PC-9 (cell line): ENCODE results near the gene GLT1D1. TPM values are rescaled to one million over a fixed set of nuclear protein-coding genes. Genes with fewer than 3 reads are reported as not detected.

Experiments used
- BruUV-seq: library from RNA; stranded (reverse); fragments of 400-500 nt; replicated peaks from 2 replicates; lab custom pipeline; 2021; lab: Mats Ljungman, UMichigan
- CTCF ChIA-PET: fragments of 300-600 bp; sonication (Branson Sonifier 250); formaldehyde crosslinking; loops from one replicate; lab custom pipeline; 2022; ENCODE audit warnings: antibody characterized with exemption; lab: Charles Lee
- POLR2A ChIA-PET: fragments of 300-600 bp; sonication (Branson Sonifier 250); formaldehyde crosslinking; loops from one replicate; lab custom pipeline; 2022; ENCODE audit warnings: antibody characterized with exemption; ENCODE audit not compliant: unreplicated experiment; lab: Charles Lee
- DNase-seq, 2 experiments: peaks; one replicate each; pipeline versions ENCODE4 v3.0.0 to v3.0.0-alpha.2; 2015 to 2022; ENCODE audit warnings: mixed read lengths in 1 of 2
- H2AFZ ChIP-seq: fragments of 200-600 bp; sonication (generic); 2 replicates; pipeline ENCODE4 v1.8.1; 2017; ENCODE audit warnings: antibody characterized with exemption
- H3F3A ChIP-seq: fragments of 200-600 bp; sonication (generic); 2 replicates; pipeline ENCODE4 v1.8.1; 2017; ENCODE audit warnings: antibody characterized with exemption, mild to moderate bottlenecking, low read depth; ENCODE audit not compliant: insufficient read depth
- H3K27ac ChIP-seq: fragments of 200-600 bp; sonication (generic); 2 replicates; pipeline ENCODE4 v1.6.1; 2016; ENCODE audit warnings: mixed run types
- H3K27me3 ChIP-seq: fragments of 200-600 bp; sonication (generic); 2 replicates; pipeline ENCODE4 v1.6.1; 2016; ENCODE audit warnings: low read depth, mixed run types; ENCODE audit not compliant: insufficient read depth
- H3K36me3 ChIP-seq: fragments of 200-600 bp; sonication (generic); 2 replicates; pipeline ENCODE4 v1.6.1; 2016; ENCODE audit warnings: low read depth, mixed run types
- H3K4me1 ChIP-seq: fragments of 200-600 bp; sonication (generic); replicated peaks from 2 replicates; pipeline ENCODE4 v1.6.1; 2016; ENCODE audit warnings: mixed run types; ENCODE audit not compliant: insufficient read depth
- H3K4me2 ChIP-seq: fragments of 200-600 bp; sonication (generic); 2 replicates; pipeline ENCODE4 v1.6.1; 2017; ENCODE audit warnings: mixed run types
- H3K4me3 ChIP-seq: fragments of 200-600 bp; sonication (generic); 2 replicates; pipeline ENCODE4 v1.6.1; 2016; ENCODE audit warnings: mixed run types
- H3K79me2 ChIP-seq: fragments of 200-600 bp; sonication (generic); 2 replicates; pipeline ENCODE4 v1.6.1; 2017; ENCODE audit warnings: low read depth, mixed run types
- H3K9me2 ChIP-seq: fragments of 200-600 bp; sonication (generic); 2 replicates; pipeline ENCODE4 v1.8.1; 2017; ENCODE audit warnings: mild to moderate bottlenecking; ENCODE audit not compliant: insufficient read depth
- H3K9me3 ChIP-seq: fragments of 200-600 bp; sonication (generic); 2 replicates; pipeline ENCODE4 v1.8.1; 2016; ENCODE audit warnings: low read depth; ENCODE audit not compliant: insufficient read depth
- H4K20me1 ChIP-seq: fragments of 200-600 bp; sonication (generic); 2 replicates; pipeline ENCODE4 v1.8.1; 2017; ENCODE audit not compliant: insufficient read depth
- CTCF ChIP-seq: fragments of 200-600 bp; sonication (generic); conservative IDR thresholded peaks from 2 replicates; pipeline ENCODE4 v1.6.1; 2017; ENCODE audit warnings: mixed run types, antibody characterized with exemption, mild to moderate bottlenecking, moderate library complexity
- EZH2 ChIP-seq: fragments of 200-600 bp; sonication (generic); IDR thresholded peaks from 2 replicates; pipeline ENCODE4 v1.8.0; 2017; ENCODE audit warnings: antibody characterized with exemption, low read depth
- intact Hi-C: fragments of 100-400 bp; cut with micrococcal nuclease; formaldehyde crosslinking; loops from one replicate; pipeline ENCODE4 v1.10.0; 2022; ENCODE audit not compliant: unreplicated experiment
- total RNA-seq: library from RNA; stranded (reverse); gene quantifications from 2 replicates; pipeline ENCODE4 v1.2.3, GENCODE V29; 2021

The GLT1D1 gene
- total RNA-seq, 1 experiment from 2014 or later, result not detected

- no peak for DNase-seq
- no peaks in the 10 kb centered on the region for H3K27me3 ChIP-seq
- no TSS peak for BruUV-seq
- peaks cover 10% of the 10 kb centered on the region; the same call in 1 of the 2 replicates for H4K20me1 ChIP-seq
- no peak overlapping the region for H2AFZ ChIP-seq
- intact Hi-C loops, result no loop called here
- peaks cover 9% of the 10 kb centered on the region; the same call in 1 of the 2 replicates for H3K79me2 ChIP-seq
- H3K4me2 ChIP-seq, result no peak overlapping the region
- H3K9me2 ChIP-seq, result no peaks in the 10 kb centered on the region
- no peaks in the 10 kb centered on the region for H3K9me3 ChIP-seq
- no peaks in the 10 kb centered on the region for H3F3A ChIP-seq
- no peak overlapping the region for H3K4me3 ChIP-seq
- POLR2A ChIA-PET, result no interaction called here
- no peaks in the 10 kb centered on the region for H3K4me1 ChIP-seq
- no peaks in the 10 kb centered on the region for H3K36me3 ChIP-seq
- TF ChIP-seq CTCF (no peak), EZH2 (no peak)
- no peak overlapping the region for H3K27ac ChIP-seq
- CTCF ChIA-PET, result no interaction called here
These were observed 42.8 kb upstream of the GLT1D1 start for GRCh38 chr12:128810182-128811127.

GRCh38 chr12:128811806-128812205 is 41.5 kb upstream of the GLT1D1 start:
- Histone ChIP-seq H3F3A (no peaks in the 10 kb centered on the region), H3K4me1 (no peaks in the 10 kb centered on the region), H3K9me2 (no peaks in the 10 kb centered on the region), H3K27ac (no peak overlapping the region), H2AFZ (no peak overlapping the region), H3K27me3 (no peaks in the 10 kb centered on the region), H3K36me3 (no peaks in the 10 kb centered on the region), H3K4me2 (no peak overlapping the region), H3K79me2 (peaks cover 23% of the 10 kb centered on the region), H3K4me3 (no peak overlapping the region), H3K9me3 (no peaks in the 10 kb centered on the region), H4K20me1 (peaks cover 13% of the 10 kb centered on the region; the same call in 1 of the 2 replicates)
- no peak for DNase-seq
- ChIA-PET CTCF (no interaction called here), POLR2A (no interaction called here)
- BruUV-seq, result no TSS peak
- intact Hi-C loops, result no loop called here
- no peak for TF ChIP-seq CTCF
- TF ChIP-seq EZH2, result no peak

- no peaks in the 10 kb centered on the region for H3F3A ChIP-seq
- H3K27ac ChIP-seq, result no peak overlapping the region
- no peaks in the 10 kb centered on the region for H3K9me2 ChIP-seq
- no peak overlapping the region for H3K4me2 ChIP-seq
- ChIA-PET CTCF (no interaction called here), POLR2A (no interaction called here)
- H4K20me1 ChIP-seq, result peaks cover 27% of the 10 kb centered on the region
- TF ChIP-seq EZH2 (no peak), CTCF (no peak)
- peaks cover 37% of the 10 kb centered on the region for H3K79me2 ChIP-seq
- H3K4me1 ChIP-seq, result no peaks in the 10 kb centered on the region
- H2AFZ ChIP-seq, result no peak overlapping the region
- no peaks in the 10 kb centered on the region for H3K9me3 ChIP-seq
- no TSS peak for BruUV-seq
- H3K4me3 ChIP-seq, result no peak overlapping the region
- H3K36me3 ChIP-seq, result no peaks in the 10 kb centered on the region
- intact Hi-C loops, result no loop called here
- H3K27me3 ChIP-seq, result no peaks in the 10 kb centered on the region
- DNase-seq, result no peak
These were observed 39.9 kb upstream of the GLT1D1 start for GRCh38 chr12:128813392-128813791.
